Placental pericyte (primary cell): ENCODE data around the gene ACD. TPM values are rescaled to one million over a fixed set of nuclear protein-coding genes. Genes with fewer than 3 reads are reported as not detected.

ENCODE experiments used
- total RNA-seq: library from RNA; depleted of rRNA; stranded (reverse); fragments of >200 nt; gene quantifications from 2 replicates; pipeline ENCODE4 v1.2.3, GENCODE V29; 2012

Gene ACD
- 17.3 and 39.8 TPM in 2 replicates for total RNA-seq

GRCh38 chr16:67659675-67660563 lies at the start of gene ACD:
Gene ACD (minus strand): TSS chr16:67660260. CDS start chr16:67660220, 40 bp downstream.

GRCh38 chr16:67666559-67667452 lies 6.7 kb upstream of the ACD start, which contains the start of the genes C16orf86 and ENKD1:
Gene C16orf86 (plus strand): TSS chr16:67666814. CDS start chr16:67666971, 157 bp downstream.
Gene ENKD1 (minus strand): TSS chr16:67666750. CDS start chr16:67666442, 308 bp downstream.

GRCh38 chr16:67660564-67661028 lies 536 bp upstream of the ACD start, which contains the start of gene PARD6A:
Gene PARD6A (plus strand): TSS chr16:67660960. CDS start chr16:67661039, 79 bp downstream.

Other genes with a start within 250 kb of the ACD start
- 4.6 and 6.0 TPM in 2 replicates for gene ZDHHC1, start 243.8 kb downstream of the ACD start, total RNA-seq
- gene HSD11B2, start 229.1 kb downstream of the ACD start, total RNA-seq = under 0.01 TPM in 1 of 2 replicates, not detected in the other
- gene ATP6V0D1, start 179.1 kb downstream of the ACD start, total RNA-seq = 149 and 198 TPM in 2 replicates
- not detected in 2 replicates for gene AGRP, start 176.7 kb downstream of the ACD start, total RNA-seq
- gene RIPOR1, start 131.4 kb downstream of the ACD start, total RNA-seq = 37.8 and 45.3 TPM in 2 replicates
- gene CTCF, start 97.7 kb downstream of the ACD start, total RNA-seq = 27.8 and 35.9 TPM in 2 replicates
- gene CARMIL2, start 15.1 kb downstream of the ACD start, total RNA-seq = 0.43 and 0.44 TPM in 2 replicates
- gene PARD6A, start 700 bp upstream of the ACD start, total RNA-seq = 1.3 and 1.5 TPM in 2 replicates
- gene ENKD1, start 6.5 kb upstream of the ACD start, total RNA-seq = 14.7 and 17.6 TPM in 2 replicates
- gene C16orf86, start 6.6 kb upstream of the ACD start, total RNA-seq = 2.3 and 3.5 TPM in 2 replicates
- gene GFOD2, start 59.1 kb upstream of the ACD start, total RNA-seq = 12.0 and 22.6 TPM in 2 replicates
- 6.4 and 7.7 TPM in 2 replicates for gene RANBP10, start 146.3 kb upstream of the ACD start, total RNA-seq
- gene TSNAXIP1, start 146.6 kb upstream of the ACD start, total RNA-seq = 0.88 and 1.0 TPM in 2 replicates
- gene THAP11, start 182.1 kb upstream of the ACD start, total RNA-seq = 26.0 and 39.4 TPM in 2 replicates
- gene NUTF2, start 186.7 kb upstream of the ACD start, total RNA-seq = 159 and 180 TPM in 2 replicates
- gene CENPT, start 187.4 kb upstream of the ACD start, total RNA-seq = 21.4 and 52.3 TPM in 2 replicates
- gene EDC4, start 212.8 kb upstream of the ACD start, total RNA-seq = 61.1 and 85.3 TPM in 2 replicates
- 1.0 TPM in 1 of 2 replicates, not detected in the other for gene NRN1L, start 224.6 kb upstream of the ACD start, total RNA-seq
- gene PSKH1, start 233.0 kb upstream of the ACD start, total RNA-seq = 18.6 and 23.9 TPM in 2 replicates